H1 (cell line): Measurements from ENCODE around the gene TMEM114. TPM values are rescaled to one million over a fixed set of nuclear protein-coding genes. Genes with fewer than 3 reads are reported as not detected.

Experiments used
- CTCF ChIA-PET: fragments of 300-600 bp; sonication (Branson Sonifier 250); formaldehyde crosslinking; loops from one replicate; lab custom pipeline; 2021; ENCODE audit not compliant: partially characterized antibody; lab: Charles Lee
- POLR2A ChIA-PET: fragments of 300-600 bp; sonication (Branson Sonifier 250); formaldehyde crosslinking; loops from one replicate; lab custom pipeline; 2021; ENCODE audit warnings: inconsistent platforms; ENCODE audit not compliant: partially characterized antibody; lab: Charles Lee
- DNase-seq, 2 experiments: peaks; one replicate each; pipeline versions ENCODE4 v3.0.0 to v3.0.0-alpha.2; 2010 to 2022; ENCODE audit warnings: low spot score in 2 of 2, low read depth in 1 of 2, mixed read lengths in 1 of 2
- FAIRE-seq: peaks from 2 replicates; lab custom pipeline; 2011; peaks lifted over from hg19 to GRCh38; lab: Jason Lieb, UNC
- H2AFZ ChIP-seq: 2 replicates; pipeline ENCODE4 v1.8.1; 2012; ENCODE audit warnings: low read length, inconsistent platforms
- H2AK5ac ChIP-seq: 2 replicates; pipeline ENCODE4 v1.6.1; 2013; ENCODE audit warnings: low read depth, low read length
- H2BK120ac ChIP-seq: replicated peaks from 2 replicates; pipeline ENCODE3; 2013; ENCODE audit warnings: low read depth, low read length, inconsistent platforms
- H2BK12ac ChIP-seq: 2 replicates; pipeline ENCODE4 v1.6.1; 2013; ENCODE audit warnings: low read depth, low read length
- H2BK15ac ChIP-seq: 2 replicates; pipeline ENCODE4 v1.6.1; 2013; ENCODE audit warnings: low read length
- H2BK20ac ChIP-seq: 2 replicates; pipeline ENCODE4 v1.6.1; 2013; ENCODE audit warnings: low read length
- H2BK5ac ChIP-seq: 2 replicates; pipeline ENCODE4 v1.6.1; 2013; ENCODE audit warnings: low read depth, low read length
- H3K14ac ChIP-seq: 2 replicates; pipeline ENCODE4 v1.6.1; 2013; ENCODE audit warnings: inconsistent platforms; ENCODE audit not compliant: insufficient read length
- H3K18ac ChIP-seq: 2 replicates; pipeline ENCODE4 v1.6.1; 2013; ENCODE audit warnings: low read length; ENCODE audit errors: extremely low read depth
- H3K23ac ChIP-seq: 2 replicates; pipeline ENCODE4 v1.6.1; 2013; ENCODE audit warnings: inconsistent platforms; ENCODE audit not compliant: insufficient read length
- H3K23me2 ChIP-seq: 2 replicates; pipeline ENCODE4 v1.6.1; 2013; ENCODE audit warnings: low read depth, low read length
- H3K27ac ChIP-seq: 2 replicates; pipeline ENCODE4 v1.6.1; 2011; ENCODE audit warnings: low read depth, low read length, inconsistent platforms
- H3K27me3 ChIP-seq, 4 experiments: replicated peaks in 1 of 4; 1 replicate in 1 of 4; 2 replicates in 3 of 4; pipeline versions ENCODE4 v1.6.1 to v1.8.1; 2011 to 2013; ENCODE audit warnings: low read length in 3 of 4, mild to moderate bottlenecking in 3 of 4, inconsistent platforms in 2 of 4, mixed read lengths in 2 of 4, moderate library complexity in 1 of 4; ENCODE audit not compliant: control insufficient read depth in 3 of 4, insufficient read depth in 3 of 4; ENCODE audit errors: extremely low read depth in 1 of 4
- H3K36me3 ChIP-seq, 4 experiments: 2 replicates each; pipeline versions ENCODE4 v1.6.1 to v1.8.1; 2011 to 2013; ENCODE audit warnings: mild to moderate bottlenecking in 4 of 4, low read length in 3 of 4, moderate library complexity in 2 of 4, control low read depth in 1 of 4, inconsistent platforms in 1 of 4; ENCODE audit not compliant: insufficient read depth in 4 of 4, control insufficient read depth in 2 of 4
- H3K4ac ChIP-seq: replicated peaks from 2 replicates; pipeline ENCODE3; 2013; ENCODE audit warnings: low read length, low read depth, mixed read lengths, inconsistent platforms; ENCODE audit not compliant: insufficient read length
- H3K4me1 ChIP-seq, 4 experiments: replicated peaks in 1 of 4; 1 replicate in 1 of 4; 2 replicates in 3 of 4; pipeline versions ENCODE4 v1.6.1 to v1.8.1; 2011 to 2013; ENCODE audit warnings: low read length in 3 of 4, inconsistent platforms in 2 of 4, mixed read lengths in 1 of 4; ENCODE audit not compliant: insufficient read depth in 4 of 4, control insufficient read depth in 3 of 4
- H3K4me2 ChIP-seq, 2 experiments: 2 replicates each; pipeline versions ENCODE4 v1.6.1 to v1.8.1; 2011 to 2013; ENCODE audit warnings: low read depth in 2 of 2, low read length in 2 of 2, control low read depth in 1 of 2, inconsistent platforms in 1 of 2, mild to moderate bottlenecking in 1 of 2; ENCODE audit not compliant: insufficient read depth in 1 of 2
- H3K4me3 ChIP-seq, 4 experiments: fragments of 200-600, 300-600 bp in 1 of 4; sonication (generic), shearing (Covaris generic), sonication (Bioruptor Twin) in 1 of 4; 2 replicates each; pipeline versions ENCODE4 v1.5.1 to v1.8.1; 2011 to 2016; ENCODE audit warnings: low read length in 4 of 4, low read depth in 3 of 4, control low read depth in 2 of 4, inconsistent platforms in 2 of 4, mild to moderate bottlenecking in 2 of 4, mixed read lengths in 1 of 4, moderate library complexity in 1 of 4; ENCODE audit not compliant: insufficient read depth in 2 of 4; ENCODE audit errors: extremely low read depth in 1 of 4
- H3K56ac ChIP-seq: replicated peaks from 2 replicates; pipeline ENCODE3; 2013; ENCODE audit warnings: low read depth, mild to moderate bottlenecking, mixed read lengths, low read length, inconsistent platforms; ENCODE audit not compliant: insufficient read length
- H3K79me1 ChIP-seq: 2 replicates; pipeline ENCODE4 v1.6.1; 2013; ENCODE audit warnings: low read depth, low read length, control low read depth
- H3K79me2 ChIP-seq, 2 experiments: 2 replicates each; pipeline versions ENCODE4 v1.6.1 to v1.8.1; 2012 to 2013; ENCODE audit warnings: low read length in 2 of 2, mild to moderate bottlenecking in 2 of 2, inconsistent platforms in 1 of 2; ENCODE audit not compliant: insufficient read depth in 2 of 2, control insufficient read depth in 1 of 2
- H3K9ac ChIP-seq, 4 experiments: replicated peaks in 1 of 4; 1 replicate in 1 of 4; 2 replicates in 3 of 4; pipeline versions ENCODE4 v1.6.1 to v1.8.1; 2011 to 2013; ENCODE audit warnings: low read depth in 3 of 4, low read length in 3 of 4, control low read depth in 2 of 4, mild to moderate bottlenecking in 2 of 4, moderate library complexity in 2 of 4, inconsistent platforms in 1 of 4; ENCODE audit errors: extremely low read depth in 1 of 4
- H3K9me3 ChIP-seq, 2 experiments: 2 replicates each; pipeline versions ENCODE4 v1.6.1 to v1.8.1; 2012 to 2013; ENCODE audit warnings: mild to moderate bottlenecking in 2 of 2, moderate library complexity in 2 of 2, control low read depth in 1 of 2, inconsistent platforms in 1 of 2, low read depth in 1 of 2, low read length in 1 of 2, mixed read lengths in 1 of 2; ENCODE audit not compliant: insufficient read depth in 2 of 2
- H4K20me1 ChIP-seq, 2 experiments: replicated peaks in 1 of 2; 2 replicates each; pipeline versions ENCODE3 to v1.8.1; 2011 to 2013; ENCODE audit warnings: inconsistent platforms in 2 of 2, low read length in 2 of 2, mild to moderate bottlenecking in 1 of 2; ENCODE audit not compliant: insufficient read depth in 2 of 2, control insufficient read depth in 1 of 2
- H4K5ac ChIP-seq: 2 replicates; pipeline ENCODE4 v1.6.1; 2013; ENCODE audit warnings: low read length, low read depth, mixed read lengths, inconsistent platforms; ENCODE audit not compliant: insufficient read length
- H4K8ac ChIP-seq: 2 replicates; pipeline ENCODE4 v1.8.0; 2013; ENCODE audit warnings: mild to moderate bottlenecking, moderate library complexity, low read length, inconsistent platforms; ENCODE audit not compliant: insufficient read depth; ENCODE audit errors: extremely low read depth
- H4K91ac ChIP-seq: replicated peaks from 2 replicates; pipeline ENCODE3; 2013; ENCODE audit warnings: low read length, mixed read lengths, inconsistent platforms; ENCODE audit not compliant: insufficient read length
- SIX5 ChIP-seq: IDR thresholded peaks from 2 replicates; pipeline ENCODE4 v1.6.1; 2011; ENCODE audit warnings: mild to moderate bottlenecking, low read depth, low read length
- WGBS, 2 experiments: shearing (Covaris generic) in 1 of 2; methylation state at CpG; one replicate each; pipeline versions ENCODE4 v1.1.6 to v1.1.7; 2013 to 2015; ENCODE audit warnings: low lambda C conversion rate in 2 of 2, mixed read lengths in 2 of 2, inconsistent platforms in 1 of 2, low coverage in 1 of 2, missing lambda C conversion rate in 1 of 2; ENCODE audit not compliant: insufficient replicate concordance in 2 of 2, insufficient coverage in 1 of 2, insufficient read length in 1 of 2; ENCODE audit errors: extremely low coverage in 1 of 2, missing lambda C conversion rate in 1 of 2; 5-methylcytosine and 5-hydroxymethylcytosine counted together
- polyA plus RNA-seq, 7 experiments: library from polyadenylated mRNA; depleted of rRNA in 3 of 7; stranded (reverse) in 5 of 7; unstranded in 2 of 7; fragments of >200 nt in 5 of 7; fragments of 200-250 nt in 2 of 7; gene quantifications; 1 replicate in 5 of 7; 2 replicates in 1 of 7; 4 replicates in 1 of 7; pipeline versions ENCODE4 v1.2.1 to v1.2.3, GENCODE V29; 2011 to 2013; ENCODE audit warnings: missing spikeins in 2 of 7, mixed read lengths in 2 of 7
- total RNA-seq: library from RNA; stranded (reverse); fragmentation: NEBNext Ultra II Directional; extraction: Animal tissue kit (Norgen Biotek cat#: 25700); gene quantifications from 2 replicates; pipeline ENCODE4 v1.2.1, GENCODE V29; 2021

Gene TMEM114
- total and polyA plus RNA-seq, 2 of the 8 experiments (the other 6 are each of a cell fraction or from before 2014, with no cell fraction given), result 1.6 to 2.9 TPM

DNA sequence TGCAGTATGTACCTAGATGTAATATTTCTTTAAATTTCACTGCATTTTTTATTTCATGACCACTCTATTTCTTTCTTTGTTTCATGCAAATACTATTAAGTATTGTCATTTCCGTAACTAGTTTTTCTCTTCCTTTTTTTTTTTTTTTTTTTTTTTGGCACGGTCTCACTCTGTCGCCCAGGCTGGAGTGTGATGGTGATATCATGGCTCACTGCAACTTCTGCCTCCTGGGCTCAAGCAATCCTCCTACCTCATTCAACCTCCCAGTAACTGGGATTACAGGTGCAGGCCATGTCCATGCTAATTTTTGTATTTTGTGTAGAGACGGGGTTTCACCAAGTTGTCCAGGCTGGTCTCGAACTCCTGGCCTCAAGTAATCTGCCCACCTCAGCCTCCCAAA is 70.7 kb downstream of the TMEM114 start:
- no peaks in the 10 kb centered on the region for H4K20me1 ChIP-seq
- no peaks in the 10 kb centered on the region for H3K4me1 ChIP-seq
- H2BK20ac ChIP-seq, result no peak overlapping the region
- H3K18ac ChIP-seq, result no peak overlapping the region
- CTCF ChIA-PET, result no interaction called here
- H3K4me2 ChIP-seq, result no peak overlapping the region
- H4K5ac ChIP-seq, result no peak overlapping the region
- no peak for FAIRE-seq
- no peak overlapping the region for H3K27ac ChIP-seq
- H4K8ac ChIP-seq, result no peak overlapping the region
- H3K9ac ChIP-seq, result no peak overlapping the region
- no peaks in the 10 kb centered on the region for H3K79me2 ChIP-seq
- H2BK5ac ChIP-seq, result no peak overlapping the region
- no peak for TF ChIP-seq SIX5
- TF ChIP-seq, all 59 proteins: peak for 0
- Histone ChIP-seq H3K4me3 (no peak overlapping the region), H3K79me1 (no peaks in the 10 kb centered on the region), H3K14ac (no peak overlapping the region), H3K4ac (no peak overlapping the region), H3K23ac (no peak overlapping the region), H2AFZ (no peak overlapping the region), H3K27me3 (no peaks in the 10 kb centered on the region; a peak in 1 of 7 replicates), H2BK12ac (no peak overlapping the region), H4K91ac (no peak overlapping the region), H3K23me2 (no peaks in the 10 kb centered on the region), H3K9me3 (no peaks in the 10 kb centered on the region), H3K56ac (no peak overlapping the region), H2BK120ac (no peak overlapping the region), H3K36me3 (no peaks in the 10 kb centered on the region), H2BK15ac (no peak overlapping the region), H2AK5ac (no peak overlapping the region)
- WGBS, 2 experiments, result 92% methylated on average over 3 of the region's 5 CpGs; no CpG with 5 or more reads in 1 of the 2 experiments
- DNase-seq, result no peak
- POLR2A ChIA-PET, result no interaction called here

Other genes with a start within 250 kb of the TMEM114 start
- gene METTL22, start 31.2 kb upstream of the TMEM114 start, total RNA-seq, result 56.0 and 56.7 TPM in 2 replicates
- 85.2 and 129 TPM in 2 replicates for gene METTL22, start 31.2 kb upstream of the TMEM114 start, polyA plus RNA-seq (2011; rRNA removed)
- 8.4 and 8.9 TPM in 2 replicates for gene ABAT, start 84.1 kb upstream of the TMEM114 start, total RNA-seq
- 6.4 and 6.9 TPM in 2 replicates for gene ABAT, start 84.1 kb upstream of the TMEM114 start, polyA plus RNA-seq (2011; rRNA removed)
- 13.1 and 14.3 TPM in 2 replicates for gene TMEM186, start 207.1 kb upstream of the TMEM114 start, total RNA-seq
- 10.5 and 13.1 TPM in 2 replicates for gene TMEM186, start 207.1 kb upstream of the TMEM114 start, polyA plus RNA-seq (2011; rRNA removed)
- 47.0 and 49.4 TPM in 2 replicates for gene PMM2, start 207.3 kb upstream of the TMEM114 start, total RNA-seq
- 26.2 and 40.0 TPM in 2 replicates for gene PMM2, start 207.3 kb upstream of the TMEM114 start, polyA plus RNA-seq (2011; rRNA removed)